Thoracic aorta endothelial cell (primary cell): Measurements from ENCODE around the gene TARBP2. TPM values are rescaled to one million over a fixed set of nuclear protein-coding genes. Genes with fewer than 3 reads are reported as not detected.

Experiments used
- small RNA-seq: library from RNA; depleted of rRNA; stranded (forward); fragments of <200 nt; gene quantifications from one replicate; pipeline ENCODE3, GENCODE V24; 2012
- total RNA-seq: library from RNA; depleted of rRNA; stranded (reverse); fragments of >200 nt; gene quantifications from 2 replicates; pipeline ENCODE4 v1.2.3, GENCODE V29; 2012

Gene TARBP2
- 44.9 and 47.0 TPM in 2 replicates for total RNA-seq

DNA sequence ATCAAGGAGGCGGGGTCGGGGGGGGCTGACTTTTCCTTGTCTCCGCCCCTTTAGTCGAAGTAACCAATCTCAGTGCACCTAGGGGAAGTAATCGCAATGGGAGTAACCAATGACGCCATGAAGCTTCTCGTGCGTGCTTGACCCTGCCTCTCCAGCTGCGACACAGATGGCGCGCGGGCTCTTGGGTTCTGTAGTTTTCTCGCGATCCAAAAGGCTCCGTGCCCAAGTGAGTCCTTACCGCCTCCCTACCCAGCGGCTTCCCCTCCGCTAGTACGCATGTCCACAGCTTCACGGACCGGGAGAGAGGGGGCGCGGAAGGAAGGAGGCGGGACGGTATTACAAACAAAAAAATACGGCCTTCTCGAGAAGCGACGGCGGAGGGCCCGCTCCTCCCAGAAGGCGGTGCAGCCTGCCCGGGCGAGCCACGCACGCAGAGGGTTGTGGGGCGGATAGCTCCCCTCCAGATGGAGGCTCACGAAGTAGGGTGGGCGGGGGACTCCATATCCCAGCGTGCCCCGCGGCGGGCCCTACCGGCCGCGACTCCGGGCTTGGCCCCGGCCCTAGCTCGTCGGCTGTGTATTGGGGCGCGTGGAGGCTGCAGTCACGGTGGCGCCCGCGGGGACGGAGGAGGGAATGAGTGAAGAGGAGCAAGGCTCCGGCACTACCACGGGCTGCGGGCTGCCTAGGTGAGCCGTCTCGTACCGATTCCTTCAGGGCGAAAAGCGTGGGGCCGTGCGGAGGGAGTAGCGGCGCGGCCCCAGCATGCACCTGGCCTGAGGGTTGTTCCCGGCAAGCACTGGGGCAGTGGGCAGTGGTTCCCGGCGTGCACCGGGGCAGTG, at the start of gene TARBP2:
TSS of gene TARBP2 (plus strand) at position 508 of the 839 bp plus-strand sequence. CDS start at position 634, 126 bp downstream.

DNA sequence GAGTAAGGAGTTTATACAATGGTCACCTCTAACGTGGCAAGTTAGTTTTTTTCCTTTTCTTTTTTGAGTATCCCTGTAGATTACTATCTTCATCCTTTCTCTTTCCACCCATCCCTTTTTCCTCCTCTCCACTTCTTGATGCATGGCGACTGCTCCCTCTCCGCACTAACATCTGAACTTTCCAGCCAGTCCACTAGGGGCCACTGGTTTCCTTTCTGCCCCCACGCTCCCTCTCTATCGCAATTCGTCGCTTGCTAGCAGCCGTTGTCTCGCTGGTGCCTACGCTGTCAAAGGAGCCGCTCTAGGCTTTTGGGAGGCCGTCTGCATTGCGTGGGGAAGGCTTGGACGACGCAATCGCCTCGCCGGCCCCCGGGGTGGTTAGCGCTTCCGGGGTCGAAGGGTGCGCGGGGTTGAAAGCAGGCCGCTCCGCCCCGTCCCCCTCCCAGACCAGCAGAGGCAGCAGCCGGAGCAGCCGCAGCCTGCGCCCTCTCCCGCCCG, 49.4 kb upstream of the TARBP2 start, which contains the start of gene PCBP2:
TSS of gene PCBP2 (plus strand) at position 442 of the 498 bp plus-strand sequence. CDS start 2,699 bp downstream, outside the sequence.

DNA sequence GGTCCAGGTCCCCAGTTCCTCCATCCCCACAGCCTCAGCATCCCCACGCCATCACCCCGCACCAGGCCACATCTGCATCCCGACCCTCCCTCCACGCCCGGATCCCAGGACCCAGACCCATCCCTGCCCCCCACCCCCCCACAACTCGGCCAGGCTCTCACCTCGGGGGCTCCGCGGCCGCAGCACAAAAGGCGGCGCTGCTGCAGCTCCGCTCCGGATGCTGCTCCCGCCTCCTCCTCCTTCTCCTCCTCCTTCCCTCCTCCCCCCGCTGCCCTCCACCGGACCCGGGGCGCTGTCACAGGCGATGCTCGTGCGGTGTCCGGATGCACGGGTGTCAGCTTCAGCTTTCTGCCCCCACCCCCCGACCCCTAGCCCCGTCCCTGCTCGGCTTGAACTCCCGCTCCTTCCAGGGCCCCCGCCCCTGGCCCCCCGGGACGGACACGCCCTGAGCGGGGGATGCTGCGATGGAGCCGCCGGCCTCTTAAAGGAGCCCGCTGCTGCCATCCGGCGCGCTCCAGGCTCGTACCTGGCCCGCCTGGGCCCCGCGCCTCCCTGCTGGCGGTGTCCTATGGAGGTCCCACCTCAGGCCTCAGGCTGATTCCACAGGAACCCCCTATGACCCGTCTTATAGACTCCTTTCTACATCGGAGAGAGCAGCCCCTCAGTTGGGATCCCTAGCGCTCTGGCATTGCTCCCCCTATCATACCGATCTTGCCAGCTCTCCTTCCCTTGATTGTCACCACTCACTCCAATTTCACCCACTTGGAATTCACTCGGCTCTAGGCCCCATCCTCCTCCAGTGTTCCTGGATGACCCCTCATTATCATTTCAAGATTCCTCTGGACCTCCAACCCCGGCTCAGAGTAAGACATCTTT, 1.6 kb upstream of the TARBP2 start, which contains the start of gene MAP3K12:
TSS of gene MAP3K12 (minus strand) at position 193 of the 876 bp plus-strand sequence. CDS start 12,067 bp downstream, outside the sequence.

GRCh38 chr12:53506881-53507602, 6.0 kb downstream of the TARBP2 start, which contains the start of gene NPFF:
Gene NPFF, minus strand, starts transcription at chr12:53507484. Its CDS starts 10 bp downstream, at chr12:53507474.

Small RNA genes within 50 kb of the gene (small RNA-seq; reads per million reads assigned to genes)
- not detected for gene AC023509.3

Other genes starting within 250 kb of the TARBP2 start
- gene ESPL1, start 233.0 kb upstream of the TARBP2 start, total RNA-seq: 14.6 and 29.3 TPM in 2 replicates
- 237 and 315 TPM in 2 replicates for gene PFDN5, start 205.7 kb upstream of the TARBP2 start, total RNA-seq
- 32.7 and 38.2 TPM in 2 replicates for gene MYG1, start 201.6 kb upstream of the TARBP2 start, total RNA-seq
- gene AAAS, start 179.7 kb upstream of the TARBP2 start, total RNA-seq: 48.4 and 56.0 TPM in 2 replicates
- gene SP7, start 164.9 kb upstream of the TARBP2 start, total RNA-seq: not detected in 2 replicates
- gene SP1, start 121.1 kb upstream of the TARBP2 start, total RNA-seq: 48.4 and 61.3 TPM in 2 replicates
- gene AMHR2, start 77.4 kb upstream of the TARBP2 start, total RNA-seq: not detected in 2 replicates
- gene PRR13, start 59.5 kb upstream of the TARBP2 start, total RNA-seq: 57.7 and 71.3 TPM in 2 replicates
- gene PCBP2, start 49.2 kb upstream of the TARBP2 start, total RNA-seq: 396 and 498 TPM in 2 replicates
- 26.3 and 26.9 TPM in 2 replicates for gene MAP3K12, start 1.8 kb upstream of the TARBP2 start, total RNA-seq
- gene NPFF, start 6.2 kb downstream of the TARBP2 start, total RNA-seq: not detected in 2 replicates
- gene ATF7, start 125.1 kb downstream of the TARBP2 start, total RNA-seq: 31.4 and 36.5 TPM in 2 replicates
- 118 and 162 TPM in 2 replicates for gene ATP5MC2, start 174.8 kb downstream of the TARBP2 start, total RNA-seq
- gene CALCOCO1, start 226.2 kb downstream of the TARBP2 start, total RNA-seq: 44.7 and 58.2 TPM in 2 replicates